22Rv1 (cell line): Measurements from ENCODE around the gene MKNK2.

Source experiments
- CTCF ChIP-seq: fragments of 450-650 bp; IDR thresholded peaks from 2 replicates; pipeline ENCODE4 v1.5.1; 2017; ENCODE audit warnings: mild to moderate bottlenecking
- ZFX ChIP-seq: fragments of 450-650 bp; IDR thresholded peaks from 2 replicates; pipeline ENCODE4 v1.6.1; 2017; ENCODE audit warnings: antibody characterized with exemption, borderline replicate concordance

- TF ChIP-seq CTCF (no peak), ZFX (no peak)
Observed at GRCh38 chr19:2026770-2027169, 24.3 kb downstream of the MKNK2 start.
